GM12891 (cell line): ENCODE results near the gene TOMM34.

Experiments used
- PAX5 ChIP-seq: IDR thresholded peaks from 2 replicates; pipeline ENCODE4 v1.6.1; 2011; ENCODE audit warnings: low read length, moderate library complexity, mild to moderate bottlenecking; ENCODE audit not compliant: insufficient read depth, severe bottlenecking
- POLR2A ChIP-seq: IDR thresholded peaks from 2 replicates; pipeline ENCODE4 v1.6.1; 2011; ENCODE audit warnings: low read depth, low read length, control low read depth
- POLR2AphosphoS5 ChIP-seq: IDR thresholded peaks from 2 replicates; pipeline ENCODE4 v1.6.1; 2011; ENCODE audit warnings: low read depth, low read length, control low read depth
- POU2F2 ChIP-seq: IDR thresholded peaks from 2 replicates; pipeline ENCODE4 v1.6.1; 2011; ENCODE audit warnings: low read depth, mild to moderate bottlenecking, control low read depth, low read length, moderate library complexity
- SPI1 ChIP-seq: IDR thresholded peaks from 2 replicates; pipeline ENCODE4 v1.6.1; 2011; ENCODE audit warnings: low read depth, low read length, control low read depth
- TAF1 ChIP-seq: IDR thresholded peaks from 2 replicates; pipeline ENCODE4 v1.6.1; 2011; ENCODE audit warnings: low read depth, low read length, control low read depth

- TF ChIP-seq SPI1 (no peak), POLR2AphosphoS5 (peak; percentile 49; the same call in 1 of the 2 replicates), POLR2A (no peak), TAF1 (no peak), POU2F2 (no peak), PAX5 (no peak)
These were observed 19.0 kb downstream of the TOMM34 start for GRCh38 chr20:44941120-44941691.
